Upper lobe of left lung (tissue), 6 donors: ENCODE measurements around the gene SIVA1. TPM values are rescaled to one million over a fixed set of nuclear protein-coding genes. Genes with fewer than 3 reads are reported as not detected.

Source experiments
- ATAC-seq, 2 donors: fragments of 200-7000 bp; cut with Tn5 transposase; one replicate each; pipeline ENCODE4 v1.9.1; 2022; ENCODE audit warnings: mild to moderate bottlenecking in 2 of 2, moderate library complexity in 2 of 2; ENCODE audit not compliant: low FRiP score in 2 of 2
- DNase-seq, 2 donors: peaks; one replicate each; pipeline ENCODE4 v3.0.0-alpha.2; 2019 to 2020
- H3K27ac ChIP-seq, 4 donors: fragments of 200-600 bp; sonication (generic); one replicate each; pipeline ENCODE4 v1.5.1; 2016 to 2019
- H3K27me3 ChIP-seq, 4 donors: fragments of 200-600 bp; sonication (generic); one replicate each; pipeline ENCODE4 v1.5.1; 2017 to 2019
- H3K36me3 ChIP-seq, 4 donors: fragments of 200-600 bp; sonication (generic); one replicate each; pipeline ENCODE4 v1.5.1; 2016 to 2019
- H3K4me1 ChIP-seq, 4 donors: fragments of 200-600 bp; sonication (generic); one replicate each; pipeline ENCODE4 v1.5.1; 2018 to 2019
- H3K4me3 ChIP-seq, 4 donors: fragments of 200-600 bp; sonication (generic); one replicate each; pipeline ENCODE4 v1.5.1; 2017 to 2019; ENCODE audit warnings: mild to moderate bottlenecking in 2 of 4, moderate library complexity in 1 of 4
- H3K9me3 ChIP-seq, 4 donors: fragments of 200-600 bp; sonication (generic); one replicate each; pipeline ENCODE4 v1.5.1; 2018 to 2019
- CTCF ChIP-seq, 6 experiments: fragments of 450-650 bp in 4 of 6; fragments of 200-600 bp in 2 of 6; sonication (generic) in 2 of 6; IDR thresholded peaks; one replicate each; pipeline ENCODE4 v1.5.1; 2016 to 2019; ENCODE audit warnings: antibody characterized with exemption in 6 of 6
- EP300 ChIP-seq, 4 donors: sonication (generic); formaldehyde crosslinking; IDR thresholded peaks; one replicate each; pipeline ENCODE4 v1.5.1; 2017; ENCODE audit warnings: antibody characterized with exemption in 4 of 4, control low read depth in 2 of 4
- POLR2A ChIP-seq, 4 donors: fragments of 450-650 bp; IDR thresholded peaks; one replicate each; pipeline ENCODE4 v1.5.1; 2016 to 2017; ENCODE audit warnings: antibody characterized with exemption in 4 of 4, mild to moderate bottlenecking in 2 of 4
- POLR2AphosphoS5 ChIP-seq, 2 donors: sonication (generic); formaldehyde crosslinking; IDR thresholded peaks; one replicate each; pipeline ENCODE4 v1.5.1; 2017; ENCODE audit warnings: antibody characterized with exemption in 2 of 2
- WGBS, 2 donors: methylation state at CpG; one replicate each; pipeline ENCODE4 v1.1.5; 2017 to 2018; 5-methylcytosine and 5-hydroxymethylcytosine counted together
- total RNA-seq, 6 donors: library from RNA; depleted of rRNA in 4 of 6; stranded (reverse); fragments of >200 nt in 4 of 6; gene quantifications; one replicate each; pipeline versions ENCODE4 v1.1.0 to v1.2.1, GENCODE V29; 2016 to 2021
- donor health status: DM: no; HTN: no; CAD: no; lungs with moderate emphysema.
- donor health status: DM: no; HTN: yes; CAD: no; lungs with severe emphysema.

SIVA1 gene
- total RNA-seq, 6 donors from 2014 or later: 72.3 to 241 (median 91.0) TPM

GRCh38 chr14:104743461-104744380 is 9.2 kb upstream of the SIVA1 start:
- 88% methylated on average over 14 to 28 of the region's 28 CpGs for WGBS, 2 donors
- Histone ChIP-seq H3K4me1 (peaks cover 0 to 13% (median 3%) of the 10 kb centered on the region in 4 donors), H3K36me3 (peaks cover 0 to 12% (median 0%) of the 10 kb centered on the region in 4 donors), H3K27me3 (no peaks in the 10 kb centered on the region), H3K4me3 (no peak overlapping the region), H3K27ac (no peak overlapping the region), H3K9me3 (no peaks in the 10 kb centered on the region)
- no peak for ATAC-seq
- TF ChIP-seq POLR2AphosphoS5 (IDR thresholded peaks at IDR 0.05): no peak
- TF ChIP-seq POLR2A (IDR thresholded peaks at IDR 0.05): no peak
- TF ChIP-seq EP300 (IDR thresholded peaks at IDR 0.05): no peak
- no peak for TF ChIP-seq CTCF (IDR thresholded peaks at IDR 0.05)
- DNase-seq: no peak

DNA sequence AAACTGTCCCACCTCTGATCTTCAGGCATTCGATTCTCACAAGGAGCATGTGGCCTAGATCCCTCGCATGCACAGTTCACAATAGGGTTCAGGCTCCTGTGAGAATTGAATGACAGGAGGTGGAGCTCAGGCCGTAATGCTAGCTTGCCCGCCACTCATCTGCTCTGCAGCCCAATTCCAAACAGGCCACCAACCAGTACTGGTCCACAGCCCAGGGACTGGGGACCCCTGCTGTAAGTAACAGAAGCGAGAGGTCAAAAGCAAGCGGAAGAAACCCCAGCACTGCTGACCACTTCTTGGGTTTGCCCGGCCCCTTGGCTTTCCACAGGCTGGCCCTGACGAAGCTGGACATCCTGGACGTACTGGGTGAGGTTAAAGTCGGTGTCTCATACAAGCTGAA is 8.5 kb upstream of the SIVA1 start:
- no peak for ATAC-seq
- TF ChIP-seq EP300 (IDR thresholded peaks at IDR 0.05): no peak
- no peak for TF ChIP-seq POLR2A (IDR thresholded peaks at IDR 0.05)
- no peak for TF ChIP-seq CTCF (IDR thresholded peaks at IDR 0.05)
- TF ChIP-seq POLR2AphosphoS5 (IDR thresholded peaks at IDR 0.05): no peak
- no peak overlapping the region for H3K27ac ChIP-seq
- H3K4me3 ChIP-seq: no peak overlapping the region
- H3K27me3 ChIP-seq: no peaks in the 10 kb centered on the region
- peaks cover 0 to 12% (median 0%) of the 10 kb centered on the region in 4 donors for H3K36me3 ChIP-seq
- H3K4me1 ChIP-seq: peaks cover 0 to 18% (median 3%) of the 10 kb centered on the region in 4 donors
- H3K9me3 ChIP-seq: no peaks in the 10 kb centered on the region
- 90 to 95% methylated on average over 10 of the region's 10 CpGs for whole genome bisulfite sequencing, 2 donors
- DNase-seq: no peak

- H3K4me1 ChIP-seq: peaks cover 0 to 18% (median 3%) of the 10 kb centered on the region in 4 donors
- DNase-seq: no peak
- WGBS, 2 donors: 92% methylated on average over 9 of the region's 9 CpGs; no CpG with 5 or more reads in 1 of the 2 donors
- no peak overlapping the region for H3K4me3 ChIP-seq
- peaks cover 0 to 6% (median 0%) of the 10 kb centered on the region in 4 donors for H3K36me3 ChIP-seq
- ATAC-seq: no peak
- no peak for TF ChIP-seq POLR2A (IDR thresholded peaks at IDR 0.05)
- TF ChIP-seq POLR2AphosphoS5 (IDR thresholded peaks at IDR 0.05): no peak
- TF ChIP-seq EP300 (IDR thresholded peaks at IDR 0.05): no peak
- no peak for TF ChIP-seq CTCF (IDR thresholded peaks at IDR 0.05)
- no peaks in the 10 kb centered on the region for H3K9me3 ChIP-seq
- H3K27ac ChIP-seq: no peak overlapping the region
- H3K27me3 ChIP-seq: no peaks in the 10 kb centered on the region
These were observed 7.5 kb upstream of the SIVA1 start for GRCh38 chr14:104745431-104745830.

GRCh38 chr14:104746071-104746545 is 6.8 kb upstream of the SIVA1 start:
- peak overlapping the region in 3 of 4 donors; percentile 21 to 54 (median 37) for H3K27ac ChIP-seq
- no peaks in the 10 kb centered on the region for H3K9me3 ChIP-seq
- WGBS, 2 donors: 82 to 85% methylated on average over 7 to 13 of the region's 13 CpGs
- DNase-seq (no peak), ATAC-seq (no peak)
- peaks cover 0 to 18% (median 3%) of the 10 kb centered on the region in 4 donors for H3K4me1 ChIP-seq
- peaks cover 0 to 6% (median 0%) of the 10 kb centered on the region in 4 donors for H3K36me3 ChIP-seq
- H3K4me3 ChIP-seq: no peak overlapping the region
- H3K27me3 ChIP-seq: no peaks in the 10 kb centered on the region
- TF ChIP-seq CTCF (IDR thresholded peaks at IDR 0.05): no peak
- no peak for TF ChIP-seq POLR2AphosphoS5 (IDR thresholded peaks at IDR 0.05)
- no peak for TF ChIP-seq POLR2A (IDR thresholded peaks at IDR 0.05)
- TF ChIP-seq EP300 (IDR thresholded peaks at IDR 0.05): no peak
